H1 (cell line): ENCODE data around the gene NSD2. TPM values are rescaled to one million over a fixed set of nuclear protein-coding genes. Genes with fewer than 3 reads are reported as not detected.

Experiments
- CHD7 ChIP-seq: fragments of 300-600 bp; sonication (generic); IDR thresholded peaks from 2 replicates; pipeline ENCODE4 v1.7.1; 2012; ENCODE audit warnings: low read length, moderate library complexity, mild to moderate bottlenecking, inconsistent platforms; ENCODE audit not compliant: insufficient replicate concordance
- EP300 ChIP-seq, 2 experiments: IDR thresholded peaks; 1 replicate in 1 of 2; 2 replicates in 1 of 2; pipeline ENCODE4 v1.6.1; 2011 to 2012; ENCODE audit warnings: low read depth in 2 of 2, low read length in 2 of 2, mild to moderate bottlenecking in 2 of 2, borderline replicate concordance in 1 of 2, inconsistent platforms in 1 of 2, moderate library complexity in 1 of 2
- GABPA ChIP-seq: IDR thresholded peaks from 2 replicates; pipeline ENCODE4 v1.6.1; 2011; ENCODE audit warnings: mild to moderate bottlenecking, low read length, moderate library complexity, borderline replicate concordance; ENCODE audit not compliant: insufficient read depth
- KDM4A ChIP-seq: IDR thresholded peaks from one replicate; pipeline ENCODE4 v1.7.1; 2012; ENCODE audit warnings: low read depth, mild to moderate bottlenecking, moderate library complexity, low read length, inconsistent platforms; ENCODE audit not compliant: severe bottlenecking
- MAX ChIP-seq: IDR thresholded peaks from 2 replicates; pipeline ENCODE4 v1.6.1; 2012; ENCODE audit warnings: inconsistent platforms
- NRF1 ChIP-seq: IDR thresholded peaks from 2 replicates; pipeline ENCODE4 v1.6.1; 2011; ENCODE audit warnings: mild to moderate bottlenecking, low read depth, low read length, improper control_type of control experiment
- RXRA ChIP-seq: IDR thresholded peaks from 2 replicates; pipeline ENCODE4 v1.6.1; 2011; ENCODE audit warnings: low read depth, mild to moderate bottlenecking, low read length, moderate library complexity; ENCODE audit not compliant: insufficient read depth
- polyA plus RNA-seq, 7 experiments: library from polyadenylated mRNA; depleted of rRNA in 3 of 7; stranded (reverse) in 5 of 7; unstranded in 2 of 7; fragments of >200 nt in 5 of 7; fragments of 200-250 nt in 2 of 7; gene quantifications; 1 replicate in 5 of 7; 2 replicates in 1 of 7; 4 replicates in 1 of 7; pipeline versions ENCODE4 v1.2.1 to v1.2.3, GENCODE V29; 2011 to 2013; ENCODE audit warnings: missing spikeins in 2 of 7, mixed read lengths in 2 of 7
- total RNA-seq: library from RNA; stranded (reverse); fragmentation: NEBNext Ultra II Directional; extraction: Animal tissue kit (Norgen Biotek cat#: 25700); gene quantifications from 2 replicates; pipeline ENCODE4 v1.2.1, GENCODE V29; 2021

NSD2 gene
- total and polyA plus RNA-seq, 2 of the 8 experiments (the other 6 are each of a cell fraction or from before 2014, with no cell fraction given): 26.7 to 129 TPM

- TF ChIP-seq NRF1 (no peak), KDM4A (no peak), RXRA (no peak), CHD7 (no peak), EP300 (IDR thresholded peaks at IDR 0.05; ENCODE audit: borderline replicate concordance in 1 of 2, low read depth in 2 of 2, low read length in 2 of 2) (no peak), MAX (no peak), GABPA (no peak)
These were observed 100.4 kb downstream of the NSD2 start (continued) for GRCh38 chr4:1971456-1972200.
